BJ (cell line): Measurements from ENCODE around the gene LENG9. TPM values are rescaled to one million over a fixed set of nuclear protein-coding genes. Genes with fewer than 3 reads are reported as not detected.
A peak's percentile ranks its signal among the peaks of the same experiment; 100 is the strongest.

Source experiments
- CTCF ChIA-PET: fragments of 350-600 bp; formaldehyde crosslinking; extraction: SDS; loops from one replicate; lab custom pipeline; 2021; ENCODE audit warnings: antibody characterized with exemption, inconsistent platforms; lab: Yijun Ruan, JAX
- POLR2A ChIA-PET: fragments of 300-600 bp; sonication (Branson Sonifier 250); formaldehyde crosslinking; extraction: SDS; loops from one replicate; lab custom pipeline; 2021; ENCODE audit warnings: antibody characterized with exemption; lab: Charles Lee
- DNase-seq: peaks from one replicate; pipeline ENCODE4 v3.0.0-alpha.2; 2011; ENCODE audit warnings: low read depth
- H3K27me3 ChIP-seq: 2 replicates; pipeline ENCODE4 v1.6.0; 2011; ENCODE audit warnings: low read length; ENCODE audit not compliant: control insufficient read depth, insufficient read depth
- H3K36me3 ChIP-seq: 2 replicates; pipeline ENCODE4 v1.5.1; 2011; ENCODE audit warnings: low read length; ENCODE audit not compliant: control insufficient read depth, insufficient read depth
- H3K4me3 ChIP-seq: 2 replicates; pipeline ENCODE4 v1.5.1; 2011; ENCODE audit warnings: low read depth, mild to moderate bottlenecking, control low read depth, low read length
- CTCF ChIP-seq: IDR thresholded peaks from 2 replicates; pipeline ENCODE4 v1.5.1; 2011; ENCODE audit warnings: low read depth, mild to moderate bottlenecking, control low read depth, inconsistent platforms, low read length, moderate library complexity; ENCODE audit not compliant: insufficient read depth
- polyA plus RNA-seq: library from polyadenylated mRNA; depleted of rRNA; stranded (reverse); fragments of >200 nt; gene quantifications from 2 replicates; pipeline ENCODE4 v1.2.3, GENCODE V29; 2011

The LENG9 gene
- polyA plus RNA-seq, 1 experiment = 2.0 TPM

GRCh38 chr19:54473892-54474372, 10.4 kb upstream of the LENG9 start:
- ChIA-PET CTCF (interaction anchor here (0.9 to 1.5 kb wide), 3 partner anchors 25 to 83 kb away, joined by 3 read pairs; partner anchors contain the start of gene LENG8), POLR2A (no interaction called here)
- DNase-seq = no peak
- Histone ChIP-seq H3K36me3 (peaks cover 5% of the 10 kb centered on the region), H3K27me3 (no peaks in the 10 kb centered on the region), H3K4me3 (peak overlapping the region; percentile 64; the same call in 1 of the 2 replicates)
- TF ChIP-seq CTCF = no peak

- ChIA-PET CTCF (interaction anchor here (0.9 to 1.5 kb wide), 4 partner anchors 8 to 83 kb away, joined by 3 to 4 read pairs (median 3); partner anchors contain the start of gene LENG8), POLR2A (interaction anchor here (1.0 to 1.1 kb wide), 2 partner anchors 10 to 12 kb away, joined by 4 to 9 read pairs; partner anchors contain the start of gene LENG9)
- peak within 1 kb of the TSS; percentile 64 for H3K4me3 ChIP-seq
- H3K36me3 ChIP-seq = peaks cover 5% of the 10 kb centered on the region
- DNase-seq = peak; percentile 72
- H3K27me3 ChIP-seq = no peaks in the 10 kb centered on the region
- TF ChIP-seq CTCF = no peak
Measured at GRCh38 chr19:54473071-54473891, 9.7 kb upstream of the LENG9 start, which contains the start of gene CDC42EP5. Gene CDC42EP5, minus strand, starts transcription at chr19:54473296. Its CDS starts 7,749 bp downstream, at chr19:54465547.

GRCh38 chr19:54470991-54471782, 7.6 kb upstream of the LENG9 start:
- DNase-seq = no peak
- peak overlapping the region; percentile 59 for H3K4me3 ChIP-seq
- TF ChIP-seq CTCF = no peak
- H3K36me3 ChIP-seq = peaks cover 5% of the 10 kb centered on the region
- ChIA-PET CTCF (no interaction called here), POLR2A (no interaction called here)
- no peaks in the 10 kb centered on the region for H3K27me3 ChIP-seq

- no peak for DNase-seq
- POLR2A ChIA-PET = no interaction called here
- no peak overlapping the region for H3K4me3 ChIP-seq
- H3K36me3 ChIP-seq = peaks cover 5% of the 10 kb centered on the region
- CTCF ChIA-PET = no interaction called here
- no peaks in the 10 kb centered on the region for H3K27me3 ChIP-seq
- TF ChIP-seq CTCF = no peak
Measured at GRCh38 chr19:54470276-54470887, 6.8 kb upstream of the LENG9 start.
